Thyroid gland (tissue), 4 donors: Measurements from ENCODE around the gene DDX60.

Experiments
- CTCF ChIP-seq, 6 experiments: fragments of 200-600 bp in 3 of 6; fragments of 450-650 bp in 3 of 6; sonication (generic) in 3 of 6; IDR thresholded peaks; one replicate each; pipeline ENCODE4 v1.5.1; 2016 to 2019; ENCODE audit warnings: antibody characterized with exemption in 6 of 6, mild to moderate bottlenecking in 2 of 6, inconsistent platforms in 1 of 6, moderate library complexity in 1 of 6
- POLR2A ChIP-seq, 2 donors: fragments of 450-650 bp; IDR thresholded peaks; one replicate each; pipeline ENCODE4 v1.6.1; 2017; ENCODE audit warnings: antibody characterized with exemption in 2 of 2, mild to moderate bottlenecking in 2 of 2, moderate library complexity in 1 of 2

GRCh38 chr4:168291242-168291641 is 27.3 kb downstream of the DDX60 start:
- TF ChIP-seq CTCF (IDR thresholded peaks at IDR 0.05) (no peak), POLR2A (IDR thresholded peaks at IDR 0.05) (no peak)
